ENCODE results near the gene STPG3. TPM values are rescaled to one million over a fixed set of nuclear protein-coding genes. Genes with fewer than 3 reads are reported as not detected.

The STPG3 gene
- total and polyA plus RNA-seq, 2 of the 4 experiments (the other 2 are of a cell fraction) = not detected

DNA sequence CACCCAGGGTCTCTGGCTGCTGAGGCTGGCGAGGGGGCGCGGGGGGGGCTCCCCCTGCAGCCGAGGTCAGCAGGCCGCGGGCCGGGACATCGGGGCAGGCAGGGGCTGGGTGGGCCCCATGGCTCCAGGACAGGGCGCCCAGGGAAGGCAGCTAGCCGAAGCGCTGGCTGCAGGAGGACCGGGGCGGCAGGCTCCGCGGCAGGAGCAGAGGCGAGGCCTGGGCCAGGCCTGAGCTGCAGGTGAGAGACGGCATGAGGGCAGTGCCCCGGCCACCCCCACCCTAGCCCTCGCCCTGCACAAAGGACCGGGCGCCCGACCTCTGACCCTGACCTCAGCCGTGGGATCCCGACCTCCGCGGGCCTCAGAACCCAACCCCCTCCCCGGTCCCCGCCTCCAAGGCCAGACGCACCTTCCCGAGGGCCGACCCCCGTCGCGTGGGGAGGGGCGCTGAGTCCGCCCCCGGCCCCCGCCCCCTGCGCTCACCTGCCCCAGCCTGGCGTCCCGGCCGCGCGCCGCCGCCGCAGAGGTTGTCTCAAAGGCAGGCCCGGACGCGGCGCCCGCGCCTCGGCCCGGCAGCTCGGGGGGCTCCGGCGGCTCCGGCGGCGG, 29.5 kb upstream of the STPG3 start:
- peak overlapping the region; percentile 78 for H2AK9ac ChIP-seq (replicated peaks; ENCODE audit: low read depth, low read length, poor library complexity)
- POLR2A ChIA-PET (ENCODE audit: unreplicated experiment) = interaction anchor here (1.1 kb wide), 1 partner anchor 19 kb away, joined by 3 read pairs; no protein-coding TSS in a partner anchor
- H3K27me3 ChIP-seq (ENCODE audit: control insufficient read depth, insufficient read depth, low read length) = no peaks in the 10 kb centered on the region
- peak overlapping the region; percentile 90 for H2AFZ ChIP-seq (replicated peaks; ENCODE audit: low read length, poor library complexity)
- H2BK120ac ChIP-seq (ENCODE audit: low read depth, low read length) = no peak overlapping the region
- H3K9me3 ChIP-seq (ENCODE audit: control insufficient read depth, insufficient read depth, low read length) = no peaks in the 10 kb centered on the region
- H4K20me1 ChIP-seq (ENCODE audit: insufficient read depth, low read length) = no peaks in the 10 kb centered on the region
- no peak overlapping the region for H2BK15ac ChIP-seq (ENCODE audit: low read depth, low read length)
- DNase-seq (no peak), ATAC-seq (ENCODE audit: low read depth) (no peak)
- peak overlapping the region; percentile 25 for H3K4me3 ChIP-seq (ENCODE audit: insufficient read depth, low read depth, low read length)
- H3K36me3 ChIP-seq (ENCODE audit: control insufficient read depth, insufficient read depth, low read length) = peaks cover 4% of the 10 kb centered on the region
- no peak overlapping the region for H3K23ac ChIP-seq (ENCODE audit: low read depth, low read length)
- no peak overlapping the region for H3K56ac ChIP-seq (ENCODE audit: extremely low read depth, insufficient read depth, low read length)
- H3K4me1 ChIP-seq (ENCODE audit: control insufficient read depth, insufficient read depth, low read length) = peaks cover 17% of the 10 kb centered on the region
- H3K4ac ChIP-seq (ENCODE audit: low read depth, low read length) = no peak overlapping the region
- H4K91ac ChIP-seq (ENCODE audit: insufficient read depth, low read depth, low read length) = no peak overlapping the region
- H3K14ac ChIP-seq (replicated peaks; ENCODE audit: low read depth, low read length) = no peak overlapping the region
- BruUV-seq (replicated peaks) = no TSS peak
- 9% methylated on average over 18 of the region's 61 CpGs; no CpG with 5 or more reads in 1 of the 2 experiments for WGBS, 2 experiments (ENCODE audit: extremely low coverage in 2 of 2, insufficient read length in 1 of 2)
- in situ Hi-C loops (cut with MboI; ENCODE audit: low sequenced_read_pairs) (no loop called here), intact Hi-C loops (cut with micrococcal nuclease) (no loop called here), dilution Hi-C loops (cut with HindIII; ENCODE audit: low sequenced_read_pairs, unreplicated experiment) (no loop called here)
- H3K18ac ChIP-seq (ENCODE audit: low read depth, low read length) = no peak overlapping the region
- peak overlapping the region; percentile 39; the same call in 1 of the 2 replicates for H3K4me2 ChIP-seq (ENCODE audit: low read depth, low read length)
- H2BK20ac ChIP-seq (ENCODE audit: low read depth, low read length) = no peak overlapping the region
- H2BK5ac ChIP-seq (ENCODE audit: low read depth, low read length, poor library complexity, severe bottlenecking) = no peak overlapping the region
- H3K9me1 ChIP-seq (ENCODE audit: insufficient read depth, low read length) = peaks cover 3% of the 10 kb centered on the region; the same call in 1 of the 2 replicates
- H2AK5ac ChIP-seq (ENCODE audit: low read depth, low read length) = no peak overlapping the region
- CTCF ChIA-PET = no interaction called here
- H4K8ac ChIP-seq (ENCODE audit: low read depth in 2 of 2, low read length in 2 of 2) = no peak overlapping the region
- H4K5ac ChIP-seq (ENCODE audit: low read depth, low read length) = no peak overlapping the region
- H3K79me1 ChIP-seq (ENCODE audit: low read depth in 1 of 2, low read length in 2 of 2) = peaks cover 0 to 4% of the 10 kb centered on the region in 2 experiments; a peak in 1 of 4 replicates
- H3K27ac ChIP-seq (ENCODE audit: insufficient read depth, low read length) = no peak overlapping the region
- no peak overlapping the region for H3K9ac ChIP-seq (ENCODE audit: low read depth, low read length)
- TF ChIP-seq SMC3 (IDR thresholded peaks at IDR 0.05; ENCODE audit: low read depth, low read length) = no peak
- TF ChIP-seq FOS (IDR thresholded peaks at IDR 0.05; ENCODE audit: low read depth, low read length) = no peak
- no peak for TF ChIP-seq RCOR1 (IDR thresholded peaks at IDR 0.05; ENCODE audit: insufficient replicate concordance, low read length)
- TF ChIP-seq RFX5 (IDR thresholded peaks at IDR 0.05; ENCODE audit: low read depth, low read length) = no peak
- no peak for TF ChIP-seq MAFK (IDR thresholded peaks at IDR 0.05; ENCODE audit: low read depth, low read length)
- no peak for TF ChIP-seq CEBPB (IDR thresholded peaks at IDR 0.05; ENCODE audit: low read depth, low read length)
- no peak for TF ChIP-seq RAD21 (IDR thresholded peaks at IDR 0.05; ENCODE audit: low read length)
- TF ChIP-seq NFE2L2 (IDR thresholded peaks at IDR 0.05; ENCODE audit: low read depth, low read length) = no peak

All from IMR-90 (cell line).